Measurements from ENCODE around the gene LAMA5. TPM values are rescaled to one million over a fixed set of nuclear protein-coding genes. Genes with fewer than 3 reads are reported as not detected.
A peak's percentile ranks its signal among the peaks of the same experiment; 100 is the strongest.

LAMA5 gene
- total RNA-seq, 1 donor from 2014 or later, result 89.3 TPM

DNA sequence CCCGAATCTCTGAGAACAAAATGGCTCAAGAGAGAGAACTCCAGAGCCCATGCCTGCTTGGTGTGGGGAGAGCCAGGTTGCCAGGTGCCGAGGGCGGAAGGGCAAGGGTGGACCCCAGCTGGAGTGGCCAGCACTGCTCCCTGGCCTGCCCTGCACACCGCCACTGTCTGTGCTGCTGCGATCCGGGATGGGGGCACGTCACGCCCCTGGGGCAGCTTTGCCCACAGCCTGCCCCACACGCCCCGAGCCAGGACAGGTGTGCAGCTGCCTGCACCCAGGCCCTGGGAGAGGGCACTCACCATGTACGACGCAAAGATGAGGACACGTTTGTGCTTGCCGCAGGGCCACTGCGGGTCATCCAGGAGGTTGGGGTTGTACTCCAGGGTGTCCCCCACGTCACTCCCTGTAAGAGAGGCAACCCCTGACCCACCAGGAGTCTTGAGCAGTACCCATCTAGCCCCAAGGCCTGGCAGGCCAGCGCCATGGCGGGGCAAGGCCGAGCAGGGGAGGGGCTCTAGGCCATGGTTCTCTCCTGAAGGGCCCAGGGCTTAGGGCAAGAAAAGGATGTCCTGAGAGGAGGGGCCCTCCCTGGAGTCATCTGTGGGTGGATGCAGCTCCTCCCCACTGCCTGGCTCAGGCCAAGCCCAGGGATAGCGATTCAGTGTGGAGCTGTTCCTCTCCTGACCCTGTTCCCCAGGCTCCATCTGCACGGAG lies 25.7 kb upstream of the LAMA5 start:
- peak; percentile 12 for ATAC-seq
- intact Hi-C loops (cut with DNase I), result no loop called here
- DNase-seq (ENCODE audit: missing footprints), result no peak

DNA sequence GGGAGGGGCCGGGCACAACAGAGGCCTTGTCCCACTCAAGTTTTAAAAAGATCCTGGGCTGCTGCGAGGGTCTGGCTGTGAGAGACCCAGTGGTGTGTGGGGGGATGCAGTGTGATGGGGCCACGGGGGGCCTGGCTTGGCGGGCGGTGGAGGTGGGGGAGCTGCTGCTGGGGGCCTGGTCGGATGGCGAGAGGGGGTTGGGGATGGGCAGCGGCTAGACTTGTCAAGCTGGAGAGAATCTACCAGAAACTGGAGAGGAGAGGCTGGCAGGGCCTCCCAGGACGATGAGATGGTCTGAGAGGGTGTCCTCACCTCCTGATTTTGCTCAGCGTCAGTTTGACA lies 24.9 kb upstream of the LAMA5 start:
- intact Hi-C loops (cut with DNase I), result no loop called here
- ATAC-seq (no peak), DNase-seq (ENCODE audit: missing footprints) (no peak)

DNA sequence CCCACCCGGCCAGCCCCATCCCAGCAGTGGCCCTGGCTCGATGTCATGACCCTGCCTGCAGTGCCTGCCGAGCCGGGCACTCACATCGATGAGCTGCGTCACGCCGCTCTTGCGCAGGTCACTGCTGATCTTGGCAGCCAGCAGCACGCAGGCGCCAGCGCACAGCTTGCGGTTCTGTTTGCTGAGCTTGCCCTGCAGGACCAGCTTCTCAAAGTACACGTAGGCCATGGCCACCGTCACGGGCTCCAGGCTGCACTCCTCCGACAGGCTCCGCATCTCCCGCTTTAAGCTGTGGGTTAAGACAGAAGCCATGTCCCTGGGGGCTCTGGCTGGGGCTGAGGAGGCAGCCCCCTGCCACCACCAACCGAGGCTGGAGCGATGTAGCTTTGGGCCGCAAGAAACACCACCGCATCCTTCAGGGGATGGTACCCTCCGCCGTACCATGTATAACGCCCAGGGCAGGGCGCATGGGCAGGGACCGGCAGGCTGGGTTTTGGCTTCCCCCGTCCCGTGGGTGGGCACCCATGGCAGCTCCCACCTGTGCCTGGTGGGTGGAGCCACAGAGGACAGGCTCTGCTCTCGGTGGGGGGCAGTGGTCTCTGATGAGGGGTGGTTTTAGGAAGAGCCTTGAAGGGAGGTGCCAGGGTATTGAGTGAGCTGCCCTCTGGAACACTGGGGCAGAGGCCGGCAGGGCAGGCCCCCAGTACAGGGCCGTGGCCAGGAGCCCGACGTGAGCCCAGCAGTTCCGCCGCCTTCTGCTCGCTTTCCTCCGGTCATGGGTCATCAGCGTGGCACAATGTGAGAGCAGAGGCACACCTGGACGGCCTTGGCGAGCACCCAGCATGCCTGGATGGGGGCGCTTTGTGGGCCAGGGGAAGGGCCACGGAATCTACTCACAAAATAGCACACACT lies 24.3 kb upstream of the LAMA5 start:
- intact Hi-C loops (cut with DNase I), result no loop called here
- ATAC-seq (no peak), DNase-seq (ENCODE audit: missing footprints) (no peak)

DNA sequence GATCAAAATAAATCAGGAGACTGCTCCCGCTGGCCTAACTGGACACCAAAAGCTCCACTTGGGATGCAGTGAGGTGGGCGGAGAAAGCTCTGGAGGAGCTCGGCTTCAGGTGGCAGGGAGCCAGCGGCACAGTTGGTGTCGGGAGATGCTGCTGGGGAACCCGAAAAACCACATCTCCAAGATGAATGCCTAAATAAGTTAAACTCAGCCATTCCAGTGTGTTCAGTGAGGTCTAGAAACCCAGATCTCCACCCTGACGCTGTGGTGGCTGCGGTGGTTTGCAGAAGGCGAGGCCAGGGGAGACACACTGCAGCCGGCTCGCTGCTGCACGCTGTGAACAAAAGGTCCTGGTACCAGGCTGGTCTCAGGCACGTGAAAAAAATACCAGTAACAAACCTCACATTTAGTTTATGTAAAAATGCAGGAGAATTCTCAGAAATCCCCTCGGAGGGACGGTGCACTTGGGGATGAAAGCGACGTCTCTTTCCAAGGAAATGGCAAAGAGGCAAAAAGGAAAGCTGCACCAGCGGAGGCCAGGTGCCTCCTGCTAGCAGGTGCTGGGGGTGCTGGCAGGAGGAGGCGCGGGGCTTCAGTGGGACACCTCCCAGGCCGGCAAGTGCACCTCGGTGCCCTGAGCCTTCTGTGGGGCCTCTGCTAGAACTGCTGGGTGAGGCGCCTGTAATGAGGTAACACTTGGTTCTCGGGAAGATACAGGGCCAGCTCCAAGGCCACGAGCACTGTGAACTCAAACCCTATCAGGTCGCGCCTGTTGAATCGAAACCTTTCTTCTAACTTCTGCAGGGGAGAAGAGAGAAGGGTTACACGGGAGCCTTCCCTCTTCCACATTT lies 23.4 kb upstream of the LAMA5 start:
- DNase-seq (ENCODE audit: missing footprints) (no peak), ATAC-seq (no peak)
- intact Hi-C loops (cut with DNase I), result no loop called here

DNA sequence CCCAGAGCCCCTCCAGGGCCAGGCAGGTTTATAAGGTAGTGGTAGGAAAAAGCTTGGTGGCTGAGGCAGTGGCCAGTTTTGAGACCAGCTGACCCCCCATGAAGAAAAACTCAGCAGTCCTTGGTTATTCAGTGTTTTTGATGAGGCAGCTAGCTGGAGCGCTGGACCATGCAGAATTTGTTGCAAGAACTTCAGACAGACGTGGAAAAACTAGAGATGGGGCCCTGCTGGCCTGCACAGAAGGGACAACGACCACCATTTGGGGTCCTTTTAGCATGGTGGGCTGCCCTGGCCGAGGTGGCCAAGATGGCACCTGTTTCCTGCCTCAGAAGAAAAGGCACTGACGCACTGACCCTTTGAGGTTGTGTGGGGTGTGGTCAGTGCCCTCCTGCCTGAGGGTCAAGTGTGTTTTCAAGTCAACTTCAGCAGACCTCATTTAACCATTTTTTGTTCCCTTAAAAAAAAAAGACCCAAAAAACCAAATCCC lies 22.5 kb upstream of the LAMA5 start:
- DNase-seq (ENCODE audit: missing footprints), result no peak
- intact Hi-C loops (cut with DNase I), result loop anchor here (10.0 kb wide), 3 partner anchors 205 to 405 kb away; partner anchors contain the start of genes MRGBP and MTG2
- no peak for ATAC-seq

DNA sequence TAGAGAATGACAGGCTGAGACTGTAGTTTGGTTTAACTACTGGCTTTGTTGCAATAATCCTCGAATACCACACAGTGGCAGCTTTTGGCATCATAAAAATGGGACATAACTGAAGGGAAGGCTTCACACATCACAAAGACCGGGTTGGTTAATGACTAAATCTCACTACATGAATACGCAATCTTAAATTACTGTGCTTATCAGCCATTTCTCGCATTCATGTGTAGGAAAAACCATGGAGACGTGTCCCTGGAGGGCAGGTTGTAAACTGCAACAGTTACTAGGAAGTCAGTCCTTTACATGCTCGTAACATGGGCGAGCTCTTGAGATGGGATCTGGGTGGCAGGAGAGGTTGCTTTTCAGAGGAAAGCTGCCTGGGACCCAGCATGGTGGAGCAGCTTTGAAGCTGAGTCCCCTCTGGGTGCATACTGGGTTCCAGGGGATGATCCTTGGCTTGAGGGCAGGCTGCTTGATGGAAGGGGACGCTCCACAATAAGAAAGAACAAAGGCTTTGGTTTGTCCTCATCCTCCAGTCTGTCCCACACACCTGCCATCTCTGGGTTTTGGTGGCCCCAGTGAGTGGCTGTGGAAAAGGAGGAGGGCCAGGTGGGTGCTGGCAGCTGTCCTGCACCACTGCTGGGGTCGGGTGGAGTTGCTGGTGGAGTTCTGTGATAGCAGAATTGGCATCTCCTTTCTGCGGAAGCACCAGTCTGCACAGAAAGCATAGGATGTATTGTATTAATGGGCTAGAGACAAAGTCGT lies 21.9 kb upstream of the LAMA5 start:
- ATAC-seq (no peak), DNase-seq (ENCODE audit: missing footprints) (no peak)
- intact Hi-C loops (cut with DNase I), result loop anchor here (10.0 kb wide), 3 partner anchors 204 to 406 kb away; partner anchors contain the start of genes MRGBP and MTG2

DNA sequence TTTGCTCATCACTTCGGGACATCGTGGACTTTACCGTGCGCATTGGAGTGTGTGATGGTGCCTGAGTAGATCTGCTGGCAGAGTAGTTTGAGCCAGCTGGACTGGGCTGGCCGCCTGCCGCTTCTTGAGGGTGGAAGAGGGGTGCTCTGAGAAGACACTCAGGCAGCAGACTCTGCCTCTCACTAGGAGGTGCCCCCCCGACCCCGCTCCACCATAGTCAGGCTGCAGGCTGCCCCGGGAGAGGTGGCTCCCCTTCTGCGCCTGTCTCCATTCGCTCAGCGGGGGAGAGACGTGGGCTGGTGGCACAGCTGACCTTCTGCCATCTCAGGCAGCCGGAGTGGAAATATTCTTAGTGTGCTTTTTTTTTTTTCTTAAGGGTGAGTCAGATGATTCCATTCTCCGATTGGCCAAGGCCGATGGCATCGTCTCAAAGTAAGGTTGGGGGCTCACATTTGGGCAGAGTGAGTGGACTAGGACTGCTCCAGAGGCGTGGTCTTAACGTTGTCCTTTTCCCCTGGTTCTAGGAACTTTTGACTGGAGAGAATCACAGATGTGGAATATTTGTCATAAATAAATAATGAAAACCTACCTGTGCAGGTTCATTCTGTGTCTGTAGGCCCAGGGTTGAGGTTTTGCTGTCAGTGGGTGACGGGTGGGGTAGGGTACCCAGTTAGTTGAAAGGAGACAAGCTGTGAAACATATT lies 21.0 kb upstream of the LAMA5 start:
- ATAC-seq (no peak), DNase-seq (ENCODE audit: missing footprints) (no peak)
- intact Hi-C loops (cut with DNase I), result loop anchor here (10.0 kb wide), 3 partner anchors 203 to 407 kb away; partner anchors contain the start of genes MRGBP and MTG2

DNA sequence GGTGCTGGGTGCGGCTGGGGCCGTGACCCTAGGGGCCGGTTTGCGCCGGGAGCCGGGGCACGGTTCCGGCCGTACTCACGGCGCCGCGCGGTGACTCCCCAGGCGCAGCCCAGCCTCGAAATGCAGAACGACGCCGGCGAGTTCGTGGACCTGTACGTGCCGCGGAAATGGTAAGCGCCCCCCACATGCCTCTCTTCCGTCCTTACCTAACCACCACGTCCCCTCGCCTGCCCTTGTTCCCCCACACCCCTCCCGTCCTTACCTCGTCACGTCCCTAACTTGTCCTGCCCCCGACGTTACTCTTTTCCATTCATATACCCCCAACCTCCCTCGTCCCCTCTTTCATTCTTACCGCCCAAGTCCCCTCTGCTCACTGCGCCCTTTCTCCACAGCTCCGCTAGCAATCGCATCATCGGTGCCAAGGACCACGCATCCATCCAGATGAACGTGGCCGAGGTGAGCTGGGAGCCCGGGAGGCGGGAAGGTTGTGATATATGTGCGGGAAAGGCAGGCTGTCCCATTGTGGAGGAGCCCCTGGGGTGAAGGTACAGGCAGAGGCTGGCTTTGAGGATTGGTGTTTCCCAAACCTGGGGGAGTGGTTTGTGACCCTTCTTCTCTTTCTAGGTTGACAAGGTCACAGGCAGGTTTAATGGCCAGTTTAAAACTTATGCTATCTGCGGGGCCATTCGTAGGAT lies 20.3 kb upstream of the LAMA5 start:
- intact Hi-C loops (cut with DNase I), result loop anchor here (10.0 kb wide), 3 partner anchors 203 to 407 kb away; partner anchors contain the start of genes MRGBP and MTG2
- ATAC-seq, result peak; percentile 1

DNA sequence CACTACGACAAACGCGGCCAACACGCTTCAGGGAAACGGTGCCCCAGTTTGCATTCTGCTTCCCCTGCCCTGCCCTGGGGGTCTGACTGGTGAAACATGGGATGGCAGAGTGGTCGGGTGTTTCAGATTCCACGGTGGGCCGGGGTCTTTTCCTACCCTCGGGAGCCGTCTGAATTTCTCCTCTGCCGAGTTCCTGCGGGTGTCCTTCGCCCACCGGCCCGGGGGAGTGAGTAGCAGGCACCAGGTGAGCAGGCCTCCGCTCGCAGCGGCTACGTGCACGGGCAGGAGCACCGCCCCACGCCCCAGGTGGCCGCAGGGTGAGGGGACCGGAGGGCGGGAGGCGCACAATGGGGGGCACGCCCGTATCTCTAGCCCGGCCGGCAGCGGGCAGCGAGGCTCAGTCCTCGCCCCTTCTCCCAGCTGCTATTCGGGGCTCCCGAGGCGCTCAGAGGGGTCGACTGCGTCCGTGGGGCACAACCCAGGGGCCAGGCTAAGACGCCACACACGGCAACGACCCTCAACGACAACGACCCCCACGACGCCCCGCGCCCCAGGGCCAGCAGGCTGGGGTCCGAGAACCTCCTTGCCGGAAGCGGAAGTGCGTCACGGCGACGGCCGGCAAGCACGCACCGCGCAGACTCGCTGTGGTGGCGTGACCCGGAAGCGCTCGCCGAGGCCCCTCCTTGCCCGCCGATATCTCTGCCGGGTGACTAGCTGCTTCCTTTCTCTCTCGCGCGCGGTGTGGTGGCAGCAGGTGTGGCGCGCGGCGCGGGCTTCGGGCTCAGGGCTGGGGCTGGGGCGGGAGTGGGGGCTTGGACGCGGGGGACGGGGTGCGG lies 19.5 kb upstream of the LAMA5 start, which contains the start of gene RPS21:
Gene RPS21 (plus strand): TSS at position 721 of the 836 bp plus-strand sequence. CDS start 236 bp downstream, outside the sequence.
- intact Hi-C loops (cut with DNase I), result loop anchor here (10.0 kb wide), 3 partner anchors 202 to 408 kb away; partner anchors contain the start of genes MRGBP and MTG2
- peak; percentile 93 for ATAC-seq
- peak; percentile 97 for DNase-seq (ENCODE audit: missing footprints)

More for the DNA sequence above, 20.3 kb upstream of the LAMA5 start:
- no peak for DNase-seq (ENCODE audit: missing footprints)

DNA sequence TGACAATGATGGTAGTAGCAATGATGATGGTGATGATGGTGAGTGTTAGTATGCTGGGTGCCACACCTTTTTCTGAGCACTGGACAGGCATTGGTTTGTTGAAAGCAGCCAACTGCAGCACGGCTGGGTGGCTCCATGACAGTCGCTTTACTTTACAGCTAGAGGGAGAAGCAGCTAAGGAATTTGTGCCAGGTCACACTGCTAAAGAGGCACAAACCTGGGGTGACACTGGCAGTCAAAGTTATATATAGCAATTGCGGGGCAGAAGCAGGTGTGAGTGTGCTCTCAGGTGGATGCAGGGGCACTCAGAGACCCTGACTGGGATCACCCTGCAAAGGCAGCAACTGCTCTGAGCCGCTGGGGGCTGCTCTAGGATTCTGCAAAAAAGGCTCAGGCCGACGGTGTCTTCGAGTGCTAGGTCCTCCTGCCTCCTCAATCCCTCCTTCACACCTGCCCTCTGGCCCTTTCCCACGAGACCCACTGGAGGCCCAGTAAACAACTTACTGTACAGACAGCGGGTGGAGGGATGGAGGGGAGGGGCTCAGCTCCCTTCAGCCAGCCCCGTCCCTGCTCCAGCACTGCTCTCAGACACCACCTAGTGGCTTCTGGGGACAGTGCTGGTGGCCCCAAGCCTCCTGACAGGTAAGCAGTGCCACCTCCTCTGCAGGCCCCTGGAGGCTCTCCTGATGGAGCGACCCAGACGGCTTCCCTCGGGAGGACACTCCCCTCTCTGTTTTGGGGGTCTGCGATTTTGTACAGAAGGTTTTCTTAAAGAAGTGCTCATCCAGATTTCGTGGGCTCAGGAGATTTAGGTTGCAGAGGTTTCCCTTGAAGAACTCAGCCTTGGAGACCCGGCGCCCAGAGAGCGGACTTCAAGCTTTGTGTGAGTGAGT lies 15.4 kb upstream of the LAMA5 start:
- no peak for DNase-seq (ENCODE audit: missing footprints)
- intact Hi-C loops (cut with DNase I), result loop anchor here (1.0 to 10.0 kb wide), 4 partner anchors 80 to 412 kb away; partner anchors contain the start of genes ADRM1, MRGBP and MTG2

DNA sequence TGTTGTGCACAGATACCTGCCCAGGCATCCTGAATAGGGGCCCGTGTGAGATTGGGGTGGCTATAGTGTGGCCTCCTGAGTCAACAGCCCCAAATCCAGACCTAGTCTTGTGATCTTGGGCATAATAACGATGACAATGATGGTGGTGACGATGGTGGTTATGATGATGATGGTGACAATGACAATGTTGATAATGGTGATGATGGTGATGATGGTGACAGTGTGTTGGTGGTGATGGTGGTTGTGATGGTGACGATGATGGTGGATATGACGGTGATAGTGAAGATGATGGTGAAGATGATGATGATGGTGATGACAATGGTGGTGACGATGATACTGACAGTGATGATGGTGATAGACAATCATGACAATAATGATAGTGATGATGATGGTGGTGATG lies 14.7 kb upstream of the LAMA5 start:
- DNase-seq (ENCODE audit: missing footprints) (no peak), ATAC-seq (no peak)
- intact Hi-C loops (cut with DNase I), result loop anchor here (1.0 to 10.0 kb wide), 4 partner anchors 80 to 413 kb away; partner anchors contain the start of genes ADRM1, MRGBP and MTG2

More for the DNA sequence above, 15.4 kb upstream of the LAMA5 start:
- peak; percentile 76 for ATAC-seq

DNA sequence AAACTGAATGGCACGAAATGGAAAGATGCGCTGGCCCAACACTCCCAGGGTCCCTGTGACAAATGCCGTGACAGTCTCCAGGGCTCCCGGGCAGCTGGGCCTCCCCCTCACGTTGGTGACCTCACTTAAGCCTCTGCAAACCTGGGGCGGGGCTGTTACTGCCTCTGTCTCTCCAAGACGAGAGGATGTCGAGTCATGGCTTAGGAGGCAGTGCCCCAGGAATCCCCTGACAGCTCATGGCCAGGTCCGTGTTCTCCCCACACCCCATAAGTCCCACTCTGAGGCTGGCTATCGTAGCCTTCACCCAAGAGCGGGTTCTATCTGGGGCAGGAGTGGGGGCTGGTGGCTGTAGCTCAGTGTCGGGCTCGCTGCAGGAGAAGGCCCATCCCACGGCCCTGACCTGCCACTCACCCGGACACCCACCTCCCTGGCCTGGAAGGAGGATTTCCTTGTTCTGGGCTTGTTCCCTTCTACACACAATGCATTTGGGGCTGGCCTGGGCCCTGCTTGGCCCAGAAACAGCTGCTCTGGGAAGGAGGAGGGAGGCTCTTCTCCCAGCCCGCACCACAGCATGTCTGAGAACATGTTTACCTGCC lies 14.2 kb upstream of the LAMA5 start:
- intact Hi-C loops (cut with DNase I), result loop anchor here (10.0 kb wide), 3 partner anchors 196 to 414 kb away; partner anchors contain the start of genes MRGBP and MTG2
- ATAC-seq, result no peak
- no peak for DNase-seq (ENCODE audit: missing footprints)

DNA sequence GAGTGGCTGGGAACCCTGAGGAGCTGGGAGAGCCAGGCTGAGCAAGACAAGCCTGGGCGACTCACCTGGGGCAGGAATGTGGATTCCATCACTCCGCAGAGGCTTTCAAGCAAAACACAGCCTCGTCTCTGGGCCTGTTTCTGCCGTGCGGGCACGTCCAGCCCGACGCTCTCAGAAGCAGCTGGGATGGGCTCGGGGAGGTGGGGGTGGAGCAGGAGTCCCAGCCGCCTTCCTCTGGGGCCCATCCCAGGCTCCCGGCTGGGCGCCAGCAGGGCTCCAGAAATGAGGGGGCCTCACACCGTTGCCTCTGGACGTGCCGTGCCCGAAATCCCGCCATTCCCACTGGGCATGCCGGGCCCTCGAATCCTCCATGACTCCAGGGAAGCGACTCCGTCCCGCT lies 11.1 kb upstream of the LAMA5 start:
- ATAC-seq (no peak), DNase-seq (ENCODE audit: missing footprints) (no peak)
- intact Hi-C loops (cut with DNase I), result loop anchor here (10.0 kb wide), 1 partner anchor 233 kb away; the partner anchor contains the start of genes PSMA7 and SS18L1

DNA sequence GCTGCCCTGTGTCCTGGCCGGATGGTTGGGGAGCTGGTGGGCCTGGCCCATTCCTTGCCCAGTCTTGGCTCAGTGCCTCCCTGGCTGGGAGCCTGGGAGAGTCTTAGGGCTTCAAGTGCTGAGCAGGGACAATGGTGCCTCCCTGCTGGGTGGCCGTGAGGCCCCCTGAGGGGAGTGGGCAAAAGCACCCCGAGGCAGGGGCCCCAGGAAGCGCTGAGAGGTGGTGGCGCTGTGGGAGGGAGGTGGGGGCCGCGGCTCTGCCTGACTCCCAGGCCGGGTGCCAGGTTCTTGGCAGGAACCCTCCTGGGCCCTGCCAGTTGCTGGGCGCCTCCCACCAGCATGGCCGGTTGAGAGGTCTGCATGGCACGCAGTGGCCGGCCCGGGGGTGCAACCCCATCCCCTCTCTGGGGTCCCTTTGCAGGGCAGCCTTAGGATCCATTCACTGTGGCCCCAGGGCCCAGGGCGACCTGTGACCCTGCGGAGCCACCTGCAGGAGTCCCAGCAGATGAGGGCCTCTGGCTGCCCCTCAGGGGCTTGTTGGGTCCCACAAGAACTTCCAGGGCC lies 10.6 kb upstream of the LAMA5 start:
- ATAC-seq (peak; percentile 58), DNase-seq (ENCODE audit: missing footprints) (no peak)
- intact Hi-C loops (cut with DNase I), result loop anchor here (2.0 to 10.0 kb wide), 2 partner anchors 25 to 233 kb away; partner anchors contain the start of genes PSMA7 and SS18L1
